H1 (cell line): ENCODE results near the gene PHC2. TPM values are rescaled to one million over a fixed set of nuclear protein-coding genes. Genes with fewer than 3 reads are reported as not detected.
"Not testable (repeated sequence)": the region's sequence is repeated elsewhere in the genome, so short reads cannot be mapped to it uniquely, and the experiment has no call there.

Experiments used
- CTCF ChIA-PET: fragments of 300-600 bp; sonication (Branson Sonifier 250); formaldehyde crosslinking; loops from one replicate; lab custom pipeline; 2021; ENCODE audit not compliant: partially characterized antibody; lab: Charles Lee
- POLR2A ChIA-PET: fragments of 300-600 bp; sonication (Branson Sonifier 250); formaldehyde crosslinking; loops from one replicate; lab custom pipeline; 2021; ENCODE audit warnings: inconsistent platforms; ENCODE audit not compliant: partially characterized antibody; lab: Charles Lee
- DNase-seq, 2 experiments: peaks; one replicate each; pipeline versions ENCODE4 v3.0.0 to v3.0.0-alpha.2; 2010 to 2022; ENCODE audit warnings: low spot score in 2 of 2, low read depth in 1 of 2, mixed read lengths in 1 of 2
- FAIRE-seq: peaks from 2 replicates; lab custom pipeline; 2011; peaks lifted over from hg19 to GRCh38; lab: Jason Lieb, UNC
- H2AFZ ChIP-seq: 2 replicates; pipeline ENCODE4 v1.8.1; 2012; ENCODE audit warnings: low read length, inconsistent platforms
- H2AK5ac ChIP-seq: 2 replicates; pipeline ENCODE4 v1.6.1; 2013; ENCODE audit warnings: low read depth, low read length
- H2BK120ac ChIP-seq: replicated peaks from 2 replicates; pipeline ENCODE3; 2013; ENCODE audit warnings: low read depth, low read length, inconsistent platforms
- H2BK12ac ChIP-seq: 2 replicates; pipeline ENCODE4 v1.6.1; 2013; ENCODE audit warnings: low read depth, low read length
- H2BK15ac ChIP-seq: 2 replicates; pipeline ENCODE4 v1.6.1; 2013; ENCODE audit warnings: low read length
- H2BK20ac ChIP-seq: 2 replicates; pipeline ENCODE4 v1.6.1; 2013; ENCODE audit warnings: low read length
- H2BK5ac ChIP-seq: 2 replicates; pipeline ENCODE4 v1.6.1; 2013; ENCODE audit warnings: low read depth, low read length
- H3K14ac ChIP-seq: 2 replicates; pipeline ENCODE4 v1.6.1; 2013; ENCODE audit warnings: inconsistent platforms; ENCODE audit not compliant: insufficient read length
- H3K18ac ChIP-seq: 2 replicates; pipeline ENCODE4 v1.6.1; 2013; ENCODE audit warnings: low read length; ENCODE audit errors: extremely low read depth
- H3K23ac ChIP-seq: 2 replicates; pipeline ENCODE4 v1.6.1; 2013; ENCODE audit warnings: inconsistent platforms; ENCODE audit not compliant: insufficient read length
- H3K23me2 ChIP-seq: 2 replicates; pipeline ENCODE4 v1.6.1; 2013; ENCODE audit warnings: low read depth, low read length
- H3K27ac ChIP-seq: 2 replicates; pipeline ENCODE4 v1.6.1; 2011; ENCODE audit warnings: low read depth, low read length, inconsistent platforms
- H3K27me3 ChIP-seq, 4 experiments: replicated peaks in 1 of 4; 1 replicate in 1 of 4; 2 replicates in 3 of 4; pipeline versions ENCODE4 v1.6.1 to v1.8.1; 2011 to 2013; ENCODE audit warnings: low read length in 3 of 4, mild to moderate bottlenecking in 3 of 4, inconsistent platforms in 2 of 4, mixed read lengths in 2 of 4, moderate library complexity in 1 of 4; ENCODE audit not compliant: control insufficient read depth in 3 of 4, insufficient read depth in 3 of 4; ENCODE audit errors: extremely low read depth in 1 of 4
- H3K36me3 ChIP-seq, 4 experiments: 2 replicates each; pipeline versions ENCODE4 v1.6.1 to v1.8.1; 2011 to 2013; ENCODE audit warnings: mild to moderate bottlenecking in 4 of 4, low read length in 3 of 4, moderate library complexity in 2 of 4, control low read depth in 1 of 4, inconsistent platforms in 1 of 4; ENCODE audit not compliant: insufficient read depth in 4 of 4, control insufficient read depth in 2 of 4
- H3K4ac ChIP-seq: replicated peaks from 2 replicates; pipeline ENCODE3; 2013; ENCODE audit warnings: low read length, low read depth, mixed read lengths, inconsistent platforms; ENCODE audit not compliant: insufficient read length
- H3K4me1 ChIP-seq, 4 experiments: replicated peaks in 1 of 4; 1 replicate in 1 of 4; 2 replicates in 3 of 4; pipeline versions ENCODE4 v1.6.1 to v1.8.1; 2011 to 2013; ENCODE audit warnings: low read length in 3 of 4, inconsistent platforms in 2 of 4, mixed read lengths in 1 of 4; ENCODE audit not compliant: insufficient read depth in 4 of 4, control insufficient read depth in 3 of 4
- H3K4me2 ChIP-seq, 2 experiments: 2 replicates each; pipeline versions ENCODE4 v1.6.1 to v1.8.1; 2011 to 2013; ENCODE audit warnings: low read depth in 2 of 2, low read length in 2 of 2, control low read depth in 1 of 2, inconsistent platforms in 1 of 2, mild to moderate bottlenecking in 1 of 2; ENCODE audit not compliant: insufficient read depth in 1 of 2
- H3K4me3 ChIP-seq, 4 experiments: fragments of 200-600, 300-600 bp in 1 of 4; sonication (generic), shearing (Covaris generic), sonication (Bioruptor Twin) in 1 of 4; 2 replicates each; pipeline versions ENCODE4 v1.5.1 to v1.8.1; 2011 to 2016; ENCODE audit warnings: low read length in 4 of 4, low read depth in 3 of 4, control low read depth in 2 of 4, inconsistent platforms in 2 of 4, mild to moderate bottlenecking in 2 of 4, mixed read lengths in 1 of 4, moderate library complexity in 1 of 4; ENCODE audit not compliant: insufficient read depth in 2 of 4; ENCODE audit errors: extremely low read depth in 1 of 4
- H3K56ac ChIP-seq: replicated peaks from 2 replicates; pipeline ENCODE3; 2013; ENCODE audit warnings: low read depth, mild to moderate bottlenecking, mixed read lengths, low read length, inconsistent platforms; ENCODE audit not compliant: insufficient read length
- H3K79me1 ChIP-seq: 2 replicates; pipeline ENCODE4 v1.6.1; 2013; ENCODE audit warnings: low read depth, low read length, control low read depth
- H3K79me2 ChIP-seq, 2 experiments: 2 replicates each; pipeline versions ENCODE4 v1.6.1 to v1.8.1; 2012 to 2013; ENCODE audit warnings: low read length in 2 of 2, mild to moderate bottlenecking in 2 of 2, inconsistent platforms in 1 of 2; ENCODE audit not compliant: insufficient read depth in 2 of 2, control insufficient read depth in 1 of 2
- H3K9ac ChIP-seq, 4 experiments: replicated peaks in 1 of 4; 1 replicate in 1 of 4; 2 replicates in 3 of 4; pipeline versions ENCODE4 v1.6.1 to v1.8.1; 2011 to 2013; ENCODE audit warnings: low read depth in 3 of 4, low read length in 3 of 4, control low read depth in 2 of 4, mild to moderate bottlenecking in 2 of 4, moderate library complexity in 2 of 4, inconsistent platforms in 1 of 4; ENCODE audit errors: extremely low read depth in 1 of 4
- H3K9me3 ChIP-seq, 2 experiments: 2 replicates each; pipeline versions ENCODE4 v1.6.1 to v1.8.1; 2012 to 2013; ENCODE audit warnings: mild to moderate bottlenecking in 2 of 2, moderate library complexity in 2 of 2, control low read depth in 1 of 2, inconsistent platforms in 1 of 2, low read depth in 1 of 2, low read length in 1 of 2, mixed read lengths in 1 of 2; ENCODE audit not compliant: insufficient read depth in 2 of 2
- H4K20me1 ChIP-seq, 2 experiments: replicated peaks in 1 of 2; 2 replicates each; pipeline versions ENCODE3 to v1.8.1; 2011 to 2013; ENCODE audit warnings: inconsistent platforms in 2 of 2, low read length in 2 of 2, mild to moderate bottlenecking in 1 of 2; ENCODE audit not compliant: insufficient read depth in 2 of 2, control insufficient read depth in 1 of 2
- H4K5ac ChIP-seq: 2 replicates; pipeline ENCODE4 v1.6.1; 2013; ENCODE audit warnings: low read length, low read depth, mixed read lengths, inconsistent platforms; ENCODE audit not compliant: insufficient read length
- H4K8ac ChIP-seq: 2 replicates; pipeline ENCODE4 v1.8.0; 2013; ENCODE audit warnings: mild to moderate bottlenecking, moderate library complexity, low read length, inconsistent platforms; ENCODE audit not compliant: insufficient read depth; ENCODE audit errors: extremely low read depth
- H4K91ac ChIP-seq: replicated peaks from 2 replicates; pipeline ENCODE3; 2013; ENCODE audit warnings: low read length, mixed read lengths, inconsistent platforms; ENCODE audit not compliant: insufficient read length
- EGR1 ChIP-seq: IDR thresholded peaks from 2 replicates; pipeline ENCODE4 v1.6.1; 2011; ENCODE audit warnings: low read depth, low read length, borderline replicate concordance
- KDM4A ChIP-seq: IDR thresholded peaks from one replicate; pipeline ENCODE4 v1.7.1; 2012; ENCODE audit warnings: low read depth, mild to moderate bottlenecking, moderate library complexity, low read length, inconsistent platforms; ENCODE audit not compliant: severe bottlenecking
- POU5F1 ChIP-seq: IDR thresholded peaks from 2 replicates; pipeline ENCODE4 v1.6.1; 2011; ENCODE audit warnings: low read depth, mild to moderate bottlenecking, low read length, moderate library complexity
- SP1 ChIP-seq: IDR thresholded peaks from 2 replicates; pipeline ENCODE4 v1.6.1; 2011; ENCODE audit warnings: low read depth, low read length
- ZNF274 ChIP-seq: IDR thresholded peaks from 2 replicates; pipeline ENCODE4 v1.7.0; 2012; ENCODE audit warnings: low read length, borderline replicate concordance; ENCODE audit errors: extremely low read depth
- WGBS, 2 experiments: shearing (Covaris generic) in 1 of 2; methylation state at CpG; one replicate each; pipeline versions ENCODE4 v1.1.6 to v1.1.7; 2013 to 2015; ENCODE audit warnings: low lambda C conversion rate in 2 of 2, mixed read lengths in 2 of 2, inconsistent platforms in 1 of 2, low coverage in 1 of 2, missing lambda C conversion rate in 1 of 2; ENCODE audit not compliant: insufficient replicate concordance in 2 of 2, insufficient coverage in 1 of 2, insufficient read length in 1 of 2; ENCODE audit errors: extremely low coverage in 1 of 2, missing lambda C conversion rate in 1 of 2; 5-methylcytosine and 5-hydroxymethylcytosine counted together
- polyA plus RNA-seq, 7 experiments: library from polyadenylated mRNA; depleted of rRNA in 3 of 7; stranded (reverse) in 5 of 7; unstranded in 2 of 7; fragments of >200 nt in 5 of 7; fragments of 200-250 nt in 2 of 7; gene quantifications; 1 replicate in 5 of 7; 2 replicates in 1 of 7; 4 replicates in 1 of 7; pipeline versions ENCODE4 v1.2.1 to v1.2.3, GENCODE V29; 2011 to 2013; ENCODE audit warnings: missing spikeins in 2 of 7, mixed read lengths in 2 of 7
- total RNA-seq: library from RNA; stranded (reverse); fragmentation: NEBNext Ultra II Directional; extraction: Animal tissue kit (Norgen Biotek cat#: 25700); gene quantifications from 2 replicates; pipeline ENCODE4 v1.2.1, GENCODE V29; 2021
- TF ChIP-seq, protein P1 (sequence below): IDR thresholded peaks from 2 replicates; pipeline ENCODE4 v1.6.1; 2012; ENCODE audit warnings: inconsistent platforms

PHC2 gene
- total and polyA plus RNA-seq, 2 of the 8 experiments (the other 6 are each of a cell fraction or from before 2014, with no cell fraction given) = 5.6 to 14.2 TPM

DNA sequence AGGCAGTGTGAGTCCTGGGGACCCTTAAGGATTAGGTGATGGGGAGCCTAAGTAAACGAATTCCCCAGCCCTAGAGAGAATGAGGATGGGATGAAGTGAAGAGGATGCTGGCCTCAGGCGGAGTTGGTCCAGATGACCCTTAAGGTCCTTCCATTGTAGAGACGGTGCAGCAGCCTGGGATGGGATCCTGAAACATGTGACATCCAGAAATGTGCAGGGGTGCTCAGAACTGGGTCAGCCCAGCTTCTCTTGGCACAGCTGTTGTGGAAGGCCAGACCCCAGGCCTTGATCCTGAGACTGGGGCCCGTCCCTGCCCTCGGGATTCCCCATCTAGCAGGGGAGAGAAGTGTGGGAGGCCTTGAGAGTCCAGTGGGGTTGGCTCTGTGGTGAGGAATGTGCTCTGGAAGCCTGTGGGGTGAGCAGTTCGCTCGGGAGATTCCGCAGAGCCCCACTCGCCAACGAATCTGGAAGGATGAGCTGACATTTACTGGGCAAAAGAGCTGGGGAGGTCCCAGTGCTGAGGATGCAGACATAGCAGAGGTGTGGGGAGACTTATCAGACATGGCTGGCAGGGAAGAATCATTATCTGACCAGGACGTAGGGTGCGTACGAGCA lies 138.1 kb downstream of the PHC2 start (continued):
- TF ChIP-seq, protein P1, sequence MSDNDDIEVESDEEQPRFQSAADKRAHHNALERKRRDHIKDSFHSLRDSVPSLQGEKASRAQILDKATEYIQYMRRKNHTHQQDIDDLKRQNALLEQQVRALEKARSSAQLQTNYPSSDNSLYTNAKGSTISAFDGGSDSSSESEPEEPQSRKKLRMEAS = no peak
- TF ChIP-seq SP1 (no peak), KDM4A (no peak), POU5F1 (no peak), ZNF274 (no peak), EGR1 (no peak)

DNA sequence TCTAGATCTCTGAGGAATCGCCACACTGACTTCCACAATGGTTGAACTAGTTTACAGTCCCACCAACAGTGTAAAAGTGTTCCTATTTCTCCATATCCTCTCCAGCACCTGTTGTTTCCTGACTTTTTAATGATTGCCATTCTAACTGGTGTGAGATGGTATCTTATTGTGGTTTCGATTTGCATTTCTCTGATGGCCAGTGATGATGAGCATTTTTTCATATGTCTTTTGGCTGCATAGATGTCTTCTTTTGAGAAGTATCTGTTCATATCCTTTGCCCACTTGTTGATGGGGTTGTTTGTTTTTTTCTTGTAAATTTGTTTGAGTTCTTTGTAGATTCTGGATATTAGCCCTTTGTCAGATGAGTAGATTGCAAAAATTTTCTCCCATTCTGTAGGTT lies 140.3 kb downstream of the PHC2 start:
- CTCF ChIA-PET, H4K5ac ChIP-seq, H3K14ac ChIP-seq, H3K79me2 ChIP-seq, H2BK20ac ChIP-seq, H3K23me2 ChIP-seq, H3K18ac ChIP-seq, H2BK15ac ChIP-seq, H2BK120ac ChIP-seq, H3K36me3 ChIP-seq, H3K27ac ChIP-seq, H3K79me1 ChIP-seq, H3K4me2 ChIP-seq, H4K8ac ChIP-seq, H2BK5ac ChIP-seq, H2BK12ac ChIP-seq, DNase-seq, H2AFZ ChIP-seq, FAIRE-seq, POLR2A ChIA-PET, H4K20me1 ChIP-seq, H2AK5ac ChIP-seq, H3K56ac ChIP-seq, H3K4ac ChIP-seq, H3K23ac ChIP-seq, H3K4me3 ChIP-seq, H3K9ac ChIP-seq, H3K9me3 ChIP-seq, H4K91ac ChIP-seq, H3K27me3 ChIP-seq, H3K4me1 ChIP-seq: not testable (repeated sequence)
- 92% methylated on average over 1 of the region's 2 CpGs; no CpG with 5 or more reads in 1 of the 2 experiments for WGBS, 2 experiments
